Esophagus squamous epithelium (tissue), 4 donors: Measurements from ENCODE around the gene GCDH.

Source experiments
- CTCF ChIP-seq, 6 experiments: fragments of 450-650 bp in 4 of 6; fragments of 200-600 bp in 2 of 6; sonication (generic) in 2 of 6; IDR thresholded peaks; one replicate each; pipeline ENCODE4 v1.5.1; 2016 to 2019; ENCODE audit warnings: antibody characterized with exemption in 6 of 6, mild to moderate bottlenecking in 4 of 6, moderate library complexity in 4 of 6
- POLR2A ChIP-seq, 4 donors: fragments of 450-650 bp; IDR thresholded peaks; one replicate each; pipeline ENCODE4 v1.6.1; 2017; ENCODE audit warnings: antibody characterized with exemption in 4 of 4, mild to moderate bottlenecking in 4 of 4, moderate library complexity in 3 of 4

- TF ChIP-seq CTCF (IDR thresholded peaks at IDR 0.05) (peak in 1 of 6 experiments; percentile 38), POLR2A (IDR thresholded peaks at IDR 0.05) (no peak)
Observed at GRCh38 chr19:12948612-12949362, 57.8 kb downstream of the GCDH start.
